HepG2 (cell line): Measurements from ENCODE around the gene NDUFV1. TPM values are rescaled to one million over a fixed set of nuclear protein-coding genes. Genes with fewer than 3 reads are reported as not detected.
A peak's percentile ranks its signal among the peaks of the same experiment; 100 is the strongest.

Source experiments
- ARNT2 ChIP-seq: sonication (generic); formaldehyde crosslinking; IDR thresholded peaks from 2 replicates; pipeline ENCODE4 v1.8.0; 2022; ENCODE audit warnings: mild to moderate bottlenecking, low read depth, missing genetic modification reagents, moderate library complexity
- ATM ChIP-seq: fragments of 450-650 bp; IDR thresholded peaks from 2 replicates; pipeline ENCODE4 v1.7.1; 2017; ENCODE audit warnings: mild to moderate bottlenecking, borderline replicate concordance
- BCLAF1 ChIP-seq: fragments of 450-650 bp; IDR thresholded peaks from 2 replicates; pipeline ENCODE4 v1.6.1; 2017; ENCODE audit warnings: mild to moderate bottlenecking
- FOXM1 ChIP-seq: sonication (generic); formaldehyde crosslinking; IDR thresholded peaks from 2 replicates; pipeline ENCODE4 v1.5.0; 2020; ENCODE audit warnings: missing genetic modification reagents
- GATA4 ChIP-seq: sonication (generic); IDR thresholded peaks from 2 replicates; pipeline ENCODE4 v1.6.1; 2016; ENCODE audit warnings: antibody characterized with exemption, low read depth, borderline replicate concordance
- JDP2 ChIP-seq: sonication (generic); formaldehyde crosslinking; IDR thresholded peaks from 2 replicates; pipeline ENCODE4 v1.8.1; 2022; ENCODE audit warnings: missing genetic modification reagents, borderline replicate concordance
- KLF13 ChIP-seq: sonication (generic); formaldehyde crosslinking; IDR thresholded peaks from 2 replicates; pipeline ENCODE4 v1.4.0; 2020; ENCODE audit warnings: mild to moderate bottlenecking, missing genetic modification reagents
- KMT2A ChIP-seq: sonication (generic); formaldehyde crosslinking; IDR thresholded peaks from 2 replicates; pipeline ENCODE4 v1.4.0; 2020; ENCODE audit warnings: missing genetic modification reagents
- NR2C2 ChIP-seq: sonication (generic); formaldehyde crosslinking; IDR thresholded peaks from 2 replicates; pipeline ENCODE4 v1.4.0; 2020; ENCODE audit warnings: missing genetic modification reagents, mild to moderate bottlenecking, moderate library complexity, borderline replicate concordance
- POLR2G ChIP-seq: fragments of 200-400 bp; formaldehyde crosslinking; IDR thresholded peaks from 2 replicates; pipeline ENCODE4 v1.6.1; 2018; ENCODE audit warnings: mild to moderate bottlenecking, low read depth, low read length, moderate library complexity
- RFX1 ChIP-seq: fragments of 450-650 bp; IDR thresholded peaks from 2 replicates; pipeline ENCODE4 v1.6.1; 2017
- SMAD3 ChIP-seq: sonication (generic); formaldehyde crosslinking; IDR thresholded peaks from 2 replicates; pipeline ENCODE4 v1.4.0; 2020; ENCODE audit warnings: missing genetic modification reagents
- ZBTB33 ChIP-seq: sonication (generic); formaldehyde crosslinking; IDR thresholded peaks from 2 replicates; pipeline ENCODE4 v1.4.0; 2020; ENCODE audit warnings: missing genetic modification reagents
- ZKSCAN1 ChIP-seq: fragments of 150-350 bp; IDR thresholded peaks from 2 replicates; pipeline ENCODE4 v1.6.1; 2014; ENCODE audit warnings: low read length
- ZNF17 ChIP-seq: sonication (generic); formaldehyde crosslinking; IDR thresholded peaks from 2 replicates; pipeline ENCODE4 v1.5.0; 2020; ENCODE audit warnings: mild to moderate bottlenecking, missing genetic modification reagents
- ZNF556 ChIP-seq: sonication (generic); formaldehyde crosslinking; IDR thresholded peaks from 2 replicates; pipeline ENCODE4 v1.4.0; 2020; ENCODE audit warnings: mild to moderate bottlenecking, missing genetic modification reagents, borderline replicate concordance
- ZNF562 ChIP-seq: sonication (generic); formaldehyde crosslinking; IDR thresholded peaks from 2 replicates; pipeline ENCODE4 v1.8.0; 2022; ENCODE audit warnings: missing genetic modification reagents, borderline replicate concordance
- ZNF563 ChIP-seq: sonication (generic); formaldehyde crosslinking; IDR thresholded peaks from 2 replicates; pipeline ENCODE4 v1.8.0; 2022; ENCODE audit warnings: mild to moderate bottlenecking, moderate library complexity, missing genetic modification reagents
- ZNF747 ChIP-seq: sonication (generic); formaldehyde crosslinking; IDR thresholded peaks from 2 replicates; pipeline ENCODE4 v1.8.1; 2023; ENCODE audit warnings: missing genetic modification reagents, mild to moderate bottlenecking, borderline replicate concordance
- ZNF766 ChIP-seq: sonication (generic); formaldehyde crosslinking; IDR thresholded peaks from 2 replicates; pipeline ENCODE4 v1.5.0; 2020; ENCODE audit warnings: missing genetic modification reagents, borderline replicate concordance
- ZNF784 ChIP-seq: sonication (generic); formaldehyde crosslinking; IDR thresholded peaks from 2 replicates; pipeline ENCODE4 v1.5.1; 2020; ENCODE audit warnings: missing genetic modification reagents, mild to moderate bottlenecking, borderline replicate concordance
- ZNF841 ChIP-seq: sonication (generic); formaldehyde crosslinking; IDR thresholded peaks from 2 replicates; pipeline ENCODE4 v1.8.1; 2023; ENCODE audit warnings: missing genetic modification reagents, borderline replicate concordance
- polyA plus RNA-seq, 8 experiments: library from polyadenylated mRNA; depleted of rRNA in 3 of 8; stranded (reverse) in 7 of 8; unstranded in 1 of 8; fragments of >200 nt; fragmentation: Illumina TruSeq in 4 of 8; extraction: Trizol in 4 of 8; gene quantifications; 2 replicates each; pipeline versions ENCODE4 v1.2.1 to v1.2.3, GENCODE V29; 2011 to 2016; ENCODE audit warnings: low read depth in 4 of 8, missing spikeins in 1 of 8, mixed read lengths in 1 of 8; ENCODE audit not compliant: insufficient read depth in 1 of 8
- total RNA-seq, 5 experiments: library from RNA; depleted of rRNA; stranded (reverse); fragments of >200 nt; fragmentation: Illumina TruSeq; extraction: Trizol; gene quantifications; 2 replicates each; pipeline ENCODE4 v1.2.3, GENCODE V29; 2016; ENCODE audit warnings: low read depth in 1 of 5
- TF ChIP-seq, protein P1 (sequence below): sonication (generic); formaldehyde crosslinking; IDR thresholded peaks from 2 replicates; pipeline ENCODE4 v1.5.0; 2020; ENCODE audit warnings: missing genetic modification reagents

NDUFV1 gene
- total and polyA plus RNA-seq, 2 of the 13 experiments (the other 11 are each of a cell fraction or from before 2014, with no cell fraction given): 88.9 to 137 TPM

- TF ChIP-seq ZBTB33 (CRISPR knock-in tag) (peak; percentile 2; the same call in 1 of the 2 replicates), ARNT2 (CRISPR knock-in tag) (peak; percentile 64; the same call in 1 of the 2 replicates), BCLAF1 (no peak), ZNF563 (CRISPR knock-in tag) (peak; percentile 50; the same call in 1 of the 2 replicates), ZNF556 (CRISPR knock-in tag) (no peak), JDP2 (CRISPR knock-in tag) (no peak), RFX1 (no peak), ZNF766 (CRISPR knock-in tag) (no peak), ZNF17 (no peak), KMT2A (CRISPR knock-in tag) (no peak), NR2C2 (CRISPR knock-in tag) (peak; percentile 95), KLF13 (CRISPR knock-in tag) (peak; percentile 76; the same call in 1 of the 2 replicates), SMAD3 (CRISPR knock-in tag) (no peak; the same call in 1 of the 2 replicates), GATA4 (no peak), ZNF747 (CRISPR knock-in tag) (no peak), POLR2G (no peak; the same call in 1 of the 2 replicates), ZNF841 (no peak), ATM (no peak), ZKSCAN1 (no peak), FOXM1 (CRISPR knock-in tag) (no peak), ZNF784 (no peak), ZNF562 (no peak)
- TF ChIP-seq, protein P1, sequence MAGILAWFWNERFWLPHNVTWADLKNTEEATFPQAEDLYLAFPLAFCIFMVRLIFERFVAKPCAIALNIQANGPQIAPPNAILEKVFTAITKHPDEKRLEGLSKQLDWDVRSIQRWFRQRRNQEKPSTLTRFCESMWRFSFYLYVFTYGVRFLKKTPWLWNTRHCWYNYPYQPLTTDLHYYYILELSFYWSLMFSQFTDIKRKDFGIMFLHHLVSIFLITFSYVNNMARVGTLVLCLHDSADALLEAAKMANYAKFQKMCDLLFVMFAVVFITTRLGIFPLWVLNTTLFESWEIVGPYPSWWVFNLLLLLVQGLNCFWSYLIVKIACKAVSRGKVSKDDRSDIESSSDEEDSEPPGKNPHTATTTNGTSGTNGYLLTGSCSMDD (CRISPR knock-in tag): no peak
Measured at GRCh38 chr11:67632175-67632981, 25.6 kb downstream of the NDUFV1 start (continued).
